Stimulated activated CD4-positive, alpha-beta T cell treated with anti-CD3 and anti-CD28 coated beads, Interleukin-15, amount 100 ng/mL, for 24 hours (primary cell): ENCODE results near the gene SYTL2.

Experiments
- DNase-seq: peaks from one replicate; pipeline ENCODE4 v3.0.0-alpha.2; 2020

Gene SYTL2

DNA sequence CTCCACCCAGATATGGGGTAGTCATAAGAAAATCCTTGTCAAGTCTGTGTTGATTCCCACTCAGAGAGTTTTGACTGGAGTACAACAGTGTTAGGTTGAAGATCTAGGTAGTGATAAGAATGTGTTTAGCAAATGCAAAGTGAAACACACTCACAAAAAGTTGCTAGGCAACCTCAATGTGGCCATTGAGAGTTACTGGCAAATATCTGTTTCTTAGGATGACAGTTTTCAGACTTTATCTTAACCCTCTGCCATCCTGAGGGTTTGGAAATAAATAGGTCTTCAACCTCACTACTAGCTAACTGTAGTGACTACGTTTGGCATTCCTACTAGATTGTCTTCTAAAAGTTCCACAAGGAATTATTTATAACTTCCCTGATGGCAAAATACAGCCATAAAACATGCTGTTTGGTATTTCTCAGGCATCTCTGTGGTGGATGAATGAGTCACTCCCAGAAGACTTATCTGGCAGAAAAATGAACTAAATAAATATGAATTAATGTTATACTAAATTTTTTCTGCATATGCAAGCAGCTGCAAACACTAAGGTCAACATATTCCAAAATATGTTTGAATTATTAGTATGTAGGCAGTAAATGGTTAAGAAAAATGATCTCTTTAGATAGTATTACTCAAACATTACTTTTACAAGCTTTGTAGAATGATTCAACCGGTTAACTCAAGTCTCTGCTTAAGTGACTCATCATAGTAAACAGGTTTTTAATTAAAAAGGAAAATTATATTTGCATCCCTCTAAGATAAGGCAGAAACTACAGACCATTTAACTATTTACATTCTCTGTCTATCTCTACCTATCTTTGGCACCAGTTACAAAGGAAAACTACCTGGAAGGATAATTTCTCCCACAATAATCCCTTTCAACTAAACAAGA is 17.1 kb upstream of the SYTL2 start:
- no peak for DNase-seq

DNA sequence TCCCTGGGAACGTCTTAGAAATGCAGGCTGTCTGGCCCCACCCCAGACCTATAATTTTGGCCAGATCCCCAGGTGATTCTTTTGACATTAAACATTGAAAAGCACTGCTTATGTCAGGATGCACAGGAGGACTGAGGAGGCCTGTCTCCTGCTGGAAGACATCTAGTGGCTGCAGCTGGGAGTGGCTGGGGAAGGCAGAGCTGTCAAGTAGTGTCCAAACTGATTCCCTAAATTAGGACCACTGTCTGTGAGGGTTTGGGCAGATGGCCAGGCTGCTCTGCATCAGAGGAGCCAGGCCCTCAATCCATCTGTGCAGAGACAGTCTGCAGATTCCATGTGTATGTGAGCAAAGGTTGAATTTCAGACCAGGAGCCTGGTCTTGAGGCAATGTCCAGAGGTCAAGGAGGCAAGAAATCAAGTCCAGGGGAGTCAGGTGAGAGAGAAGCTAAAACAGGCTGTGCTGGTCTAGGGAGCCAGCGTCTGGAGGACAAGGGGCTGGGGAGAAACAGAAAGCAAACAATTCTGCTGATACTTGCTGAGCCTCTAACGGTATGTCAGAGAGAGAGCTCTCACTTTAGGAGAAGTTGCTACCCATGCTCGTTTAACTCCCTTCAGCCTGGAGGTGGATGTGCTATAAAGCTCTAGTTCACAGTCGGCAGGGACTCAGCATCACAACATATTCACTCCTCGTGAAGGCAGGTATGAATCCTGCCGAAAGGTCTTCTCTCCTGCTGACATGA is 15.3 kb upstream of the SYTL2 start:
- peak; percentile 40 for DNase-seq

DNA sequence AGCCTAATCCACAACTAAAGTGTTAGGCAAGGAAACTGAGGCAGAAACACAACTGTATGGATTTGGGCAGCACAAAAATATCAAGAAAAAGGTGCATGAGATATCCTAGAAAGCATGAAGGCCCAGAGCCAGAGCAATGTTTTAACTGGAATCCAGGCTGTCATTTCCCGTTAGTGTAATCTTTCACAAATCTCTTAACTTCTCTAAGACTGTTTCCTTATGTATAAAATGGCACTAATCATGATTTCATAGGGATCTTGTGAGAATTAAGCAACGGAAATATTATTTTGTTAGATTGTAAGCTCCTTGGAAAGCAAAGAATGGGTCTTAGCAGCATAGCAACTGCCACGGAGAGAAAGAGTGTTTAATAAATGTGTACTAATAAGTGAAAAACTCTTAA is 14.7 kb upstream of the SYTL2 start:
- no peak for DNase-seq

DNA sequence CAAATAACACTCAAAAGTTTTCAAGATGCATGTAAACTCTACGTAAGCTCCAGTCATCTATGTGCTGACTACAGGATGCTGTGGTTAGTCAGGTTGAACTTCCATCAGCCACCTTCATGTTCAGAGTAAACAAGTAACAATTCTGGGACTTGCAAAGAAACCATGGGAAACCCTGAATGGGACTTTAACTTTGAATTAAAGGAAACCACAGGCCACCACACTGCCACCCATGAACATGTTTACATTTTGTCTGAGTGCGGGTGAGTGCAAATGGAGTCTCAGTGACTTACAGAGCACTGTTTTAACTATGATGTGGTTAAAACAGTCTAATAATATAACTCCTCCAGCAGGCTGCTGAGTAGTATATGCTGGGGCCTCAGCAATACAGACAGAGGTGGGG is 12.9 kb upstream of the SYTL2 start:
- DNase-seq, result peak; percentile 41

DNA sequence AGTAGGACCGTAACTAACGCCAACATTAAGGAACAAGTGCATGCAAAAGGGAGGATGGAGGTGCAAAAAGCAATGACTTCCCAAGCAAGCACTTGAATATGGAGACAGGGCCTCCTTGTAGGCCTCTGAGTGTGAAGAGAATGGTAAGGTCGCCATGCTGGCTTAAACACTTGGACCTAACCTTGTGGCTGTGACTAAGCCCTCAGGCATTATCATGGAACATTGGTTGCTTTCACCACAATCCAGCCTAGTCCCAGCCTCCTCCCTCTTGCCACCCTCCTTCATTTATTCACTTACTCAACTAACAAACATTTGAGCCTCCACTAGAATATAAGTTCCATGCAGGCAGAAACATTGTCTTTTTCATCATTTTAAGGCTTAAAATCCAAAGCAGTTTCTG is 11.9 kb upstream of the SYTL2 start:
- no peak for DNase-seq

DNA sequence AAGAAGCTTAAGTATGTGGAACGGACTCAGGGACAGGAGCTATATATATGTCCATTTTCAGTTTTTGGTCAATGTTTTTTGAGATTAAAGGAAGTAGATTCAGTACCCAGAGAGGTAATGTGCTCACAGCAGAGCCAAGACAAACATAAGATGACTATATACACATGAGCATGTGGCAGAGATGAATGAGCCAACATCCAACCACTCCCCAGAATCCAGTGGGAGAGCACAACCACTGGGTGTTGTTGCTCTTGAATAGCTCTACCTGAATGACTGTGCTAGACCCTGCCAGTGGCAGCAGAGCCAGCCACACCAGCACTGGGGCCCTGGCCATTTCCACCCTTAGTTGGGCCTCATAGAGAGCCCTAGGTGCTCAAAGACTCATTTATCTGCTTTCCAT is 10.7 kb upstream of the SYTL2 start:
- DNase-seq, result no peak

DNA sequence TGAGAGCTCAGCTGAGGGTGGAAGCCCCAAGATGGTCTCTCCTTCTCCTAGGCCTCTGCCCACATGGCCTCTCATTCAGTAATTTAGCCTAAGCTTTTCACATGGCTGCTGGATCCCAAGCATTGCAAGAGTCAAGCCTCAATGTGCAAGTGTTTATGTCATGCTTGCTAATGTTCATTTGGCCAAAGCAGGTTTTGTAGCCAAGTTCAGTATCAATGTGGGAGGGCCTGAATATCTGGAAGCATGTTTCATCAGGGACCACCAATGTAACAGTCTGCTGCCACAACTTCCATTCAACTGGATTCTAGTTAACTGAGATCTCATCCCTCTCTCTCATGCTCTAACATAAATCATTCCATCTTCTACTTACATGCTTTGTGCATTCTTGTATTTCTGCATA is 8.5 kb upstream of the SYTL2 start:
- DNase-seq, result no peak

DNA sequence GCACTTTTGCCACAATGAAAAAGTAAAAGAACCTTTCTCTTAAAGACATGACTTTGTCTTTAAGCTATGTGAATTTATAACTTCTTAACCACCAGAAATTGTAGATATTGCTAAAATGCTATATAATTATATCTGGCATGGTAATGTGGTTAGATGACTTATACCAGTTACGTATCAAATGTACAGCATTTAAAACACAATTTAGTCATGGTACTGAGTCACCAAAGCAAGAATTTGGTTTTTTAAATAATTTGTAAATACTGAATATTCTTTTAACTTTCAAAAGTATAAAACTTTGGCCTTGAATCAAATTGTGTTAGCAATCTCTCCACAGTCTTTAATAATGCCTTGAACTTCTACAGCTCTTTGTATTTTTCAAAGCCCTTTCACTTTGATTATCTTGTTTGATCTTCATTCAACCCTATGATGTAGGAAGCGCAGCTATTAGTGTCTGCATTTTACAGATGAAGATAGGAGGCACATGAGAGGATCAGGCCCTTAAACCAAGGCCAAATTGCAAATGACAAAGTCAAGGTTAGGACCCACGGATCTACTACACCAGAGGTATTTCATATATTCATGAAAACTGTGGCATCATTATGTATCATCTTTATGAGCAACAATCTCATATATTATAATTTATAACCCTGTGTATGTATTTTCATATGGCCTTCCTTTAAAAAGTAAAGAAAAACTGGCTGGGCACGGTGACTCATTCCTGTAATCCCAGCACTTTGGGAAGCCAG is 4.4 kb upstream of the SYTL2 start:
- no peak for DNase-seq

DNA sequence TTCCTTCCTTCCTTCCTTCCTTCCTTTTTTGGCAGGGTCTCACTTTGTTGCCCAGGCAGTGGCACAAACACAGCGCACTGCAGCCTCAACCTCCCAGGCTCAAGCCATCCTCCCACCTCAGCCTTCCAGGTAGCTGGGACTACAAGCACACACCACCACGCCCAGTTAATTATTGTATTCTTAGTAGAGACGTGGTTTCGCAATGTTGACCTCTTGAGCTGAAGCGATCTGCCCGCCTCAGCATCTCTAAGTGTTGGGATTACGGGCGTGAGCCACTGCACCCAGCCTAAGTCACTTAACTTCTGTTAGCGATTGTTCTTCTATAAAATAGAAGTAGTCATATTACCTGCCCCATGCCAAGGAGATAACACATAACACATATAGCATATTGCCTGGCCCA is 2.8 kb upstream of the SYTL2 start:
- DNase-seq, result no peak

DNA sequence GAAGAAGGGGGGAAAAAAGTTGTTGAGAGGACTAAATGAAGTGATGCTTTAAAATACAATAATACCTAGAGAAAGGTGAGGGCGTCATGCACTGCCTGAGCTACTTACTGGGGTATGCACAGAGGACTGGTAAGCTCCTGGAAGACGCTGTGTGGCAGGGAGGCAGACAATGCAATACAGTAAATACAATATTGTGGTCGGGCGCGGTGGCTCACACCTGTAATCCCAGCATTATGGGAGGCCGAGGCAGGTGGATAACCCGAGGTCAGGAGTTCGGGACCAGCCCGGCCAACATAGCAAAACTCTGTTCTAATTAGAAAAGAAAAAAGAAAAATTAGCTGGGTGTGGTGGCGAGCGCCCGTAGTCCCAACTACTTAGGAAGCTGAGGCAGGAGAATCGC is 683 bp upstream of the SYTL2 start:
- DNase-seq, result no peak

DNA sequence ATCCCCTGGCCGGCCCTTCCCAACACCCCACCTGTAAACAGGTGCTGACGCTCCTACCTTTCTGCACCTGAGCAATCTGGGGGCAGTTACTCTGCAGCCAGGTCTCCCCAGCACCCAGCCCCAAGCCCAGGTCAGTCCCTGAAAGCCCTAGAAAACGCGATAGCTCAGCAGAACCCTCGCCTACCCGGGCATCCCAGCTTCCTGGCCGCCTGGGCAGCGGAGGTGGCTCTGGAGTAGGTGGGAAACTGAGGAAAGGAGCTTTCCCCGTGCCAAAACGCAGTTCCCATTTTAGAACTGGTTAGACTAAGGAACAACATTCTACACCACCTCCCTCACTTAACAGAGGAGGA is 445 bp downstream of the SYTL2 start:
- peak; percentile 17 for DNase-seq

DNA sequence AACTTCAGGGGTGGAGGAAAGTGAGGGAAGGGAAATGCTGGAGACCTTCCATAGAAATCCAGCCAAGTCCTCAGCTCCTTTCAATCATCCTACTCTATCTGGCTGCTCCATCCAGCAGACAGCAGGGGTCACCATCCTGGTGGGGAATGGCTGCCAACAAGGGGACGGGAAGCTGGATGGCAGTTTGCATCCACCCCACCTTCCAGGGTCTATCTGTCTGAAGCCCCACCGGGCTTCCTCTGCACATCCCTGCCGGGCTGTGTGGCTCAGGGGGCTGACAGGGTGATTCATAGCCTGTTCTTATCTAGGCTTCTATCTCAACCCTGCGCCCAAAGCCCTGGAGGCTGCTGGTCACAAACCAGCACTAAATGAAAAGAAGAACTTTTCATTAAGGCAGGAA is 1.1 kb downstream of the SYTL2 start:
- peak; percentile 19 for DNase-seq

DNA sequence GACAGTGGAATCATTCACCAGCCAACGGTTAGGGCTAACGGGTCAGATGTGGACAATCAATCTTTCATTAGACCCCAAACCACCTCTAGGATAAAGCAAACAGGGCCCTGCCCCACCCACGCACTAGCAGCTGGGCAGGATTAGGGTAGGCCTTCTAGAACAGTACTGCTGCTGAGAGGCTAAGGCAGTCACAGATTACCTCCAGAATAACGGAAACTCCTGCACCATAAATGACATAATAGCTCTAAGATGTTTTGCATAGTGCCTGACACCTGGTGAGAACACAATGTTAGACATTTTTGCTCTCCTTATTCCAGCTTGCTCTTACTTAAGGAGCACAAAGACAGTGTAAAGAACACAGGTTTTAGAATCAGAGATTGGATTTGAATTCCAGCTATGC is 1.8 kb downstream of the SYTL2 start:
- no peak for DNase-seq

DNA sequence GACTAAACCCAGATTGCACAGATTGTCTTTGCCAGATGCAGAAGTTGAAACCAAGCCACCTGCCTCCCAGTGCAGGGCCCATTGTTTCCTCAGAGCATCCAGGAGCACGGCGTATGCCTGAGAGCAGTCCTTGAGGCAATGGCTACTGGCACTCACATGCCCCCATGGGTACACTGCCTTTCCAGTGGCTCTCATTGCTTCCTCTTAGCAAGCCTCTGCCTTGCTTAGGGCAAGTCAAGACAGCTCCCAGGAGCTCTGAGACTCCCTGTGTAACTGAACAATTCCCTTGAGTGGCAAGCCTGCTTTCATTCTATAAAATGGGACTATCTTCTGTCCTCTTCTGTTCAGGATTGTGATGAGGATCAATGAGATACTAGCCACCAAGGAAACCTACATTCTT is 4.1 kb downstream of the SYTL2 start:
- no peak for DNase-seq

DNA sequence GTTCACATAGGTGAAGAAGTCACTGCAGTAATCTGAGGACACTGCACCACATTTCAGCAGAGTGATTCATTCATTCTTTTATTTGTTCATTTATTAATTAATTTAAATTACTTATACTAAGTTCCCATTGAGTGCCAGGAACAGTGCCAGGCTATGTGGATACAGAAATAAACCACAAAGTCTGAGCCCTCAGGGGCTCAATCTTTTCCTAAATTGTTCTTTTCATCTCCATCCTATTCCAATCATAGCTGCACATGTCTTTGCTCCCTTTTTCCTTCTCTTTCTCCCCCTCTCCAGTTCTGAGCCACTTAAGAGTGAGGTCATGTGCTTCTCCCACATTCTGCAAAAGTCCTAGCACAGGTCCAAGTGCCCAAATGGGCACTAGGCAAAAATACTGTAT is 4.9 kb downstream of the SYTL2 start:
- no peak for DNase-seq

DNA sequence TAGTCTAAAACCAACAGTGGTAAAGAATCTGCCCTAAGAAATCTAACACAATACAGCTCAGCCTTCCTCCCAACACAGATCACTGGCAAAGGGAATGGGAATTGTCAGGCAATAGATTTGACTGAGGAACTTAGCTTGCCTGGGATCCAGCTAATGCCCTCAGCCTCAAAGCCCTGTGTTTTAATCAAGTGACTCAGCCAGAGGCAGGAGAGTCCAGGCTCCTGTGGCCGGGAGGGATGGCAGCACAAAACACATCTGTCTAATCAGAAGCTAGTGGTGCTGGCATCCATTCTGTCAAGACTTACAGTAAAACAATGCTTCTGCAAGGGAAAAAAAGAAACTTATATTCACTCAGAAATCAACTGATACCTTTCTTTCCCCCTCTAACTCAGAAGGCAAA is 5.6 kb downstream of the SYTL2 start:
- no peak for DNase-seq

DNA sequence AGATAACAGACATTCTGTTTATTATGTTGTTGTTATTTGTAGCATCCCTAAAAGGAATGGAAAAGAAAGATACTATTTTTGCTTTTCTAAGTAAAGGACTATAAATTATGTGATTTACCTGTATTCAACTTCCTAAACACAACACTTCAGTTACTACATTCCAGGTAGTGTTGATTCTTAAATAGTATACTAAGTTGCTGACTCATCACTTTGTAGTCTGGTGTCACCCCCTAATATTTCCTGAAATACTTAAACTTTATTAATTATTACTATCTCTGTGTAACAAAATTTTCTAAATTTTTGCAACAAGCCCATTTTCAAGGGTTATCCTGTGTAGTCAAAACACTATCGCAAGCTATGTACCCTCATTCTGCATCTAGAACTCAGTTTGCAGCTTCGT is 7.0 kb downstream of the SYTL2 start:
- no peak for DNase-seq

DNA sequence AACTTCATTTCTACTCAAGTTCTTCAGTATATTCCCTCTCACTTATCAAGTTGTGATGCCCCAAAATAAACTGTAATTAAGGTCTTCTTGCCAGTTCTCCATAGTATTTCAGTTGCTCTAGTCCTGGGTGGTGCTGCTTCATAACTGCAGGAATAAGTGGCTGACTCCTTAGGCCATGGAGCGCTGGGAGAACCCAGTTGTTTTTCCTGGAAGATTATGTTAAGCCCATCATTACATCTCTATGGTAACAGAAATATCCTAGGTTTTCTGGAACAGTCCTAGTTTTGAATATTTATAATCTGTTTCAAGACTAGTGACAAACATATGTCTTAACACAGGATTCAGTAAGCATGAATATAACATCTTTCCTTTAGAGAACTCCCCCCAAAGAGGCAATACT is 7.6 kb downstream of the SYTL2 start:
- DNase-seq, result no peak

DNA sequence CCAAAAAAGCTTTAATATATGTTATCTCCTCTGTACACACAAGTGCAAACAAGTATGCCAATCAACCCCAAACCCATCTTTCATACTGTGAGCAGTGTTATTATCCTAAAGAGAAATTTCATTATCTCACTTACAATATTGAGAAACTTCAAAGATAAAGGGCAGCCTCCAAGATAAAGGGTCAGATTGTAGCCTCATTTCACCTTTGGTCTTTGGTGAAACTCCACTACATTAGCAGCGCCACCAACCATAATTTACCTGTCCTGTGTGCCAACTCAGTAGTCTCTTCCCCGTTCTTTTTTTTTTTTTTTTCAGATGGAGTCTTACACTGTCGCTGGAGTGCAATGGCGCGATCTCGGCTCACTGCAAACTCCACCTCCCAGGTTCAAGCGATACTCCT is 9.4 kb downstream of the SYTL2 start:
- DNase-seq, result no peak

DNA sequence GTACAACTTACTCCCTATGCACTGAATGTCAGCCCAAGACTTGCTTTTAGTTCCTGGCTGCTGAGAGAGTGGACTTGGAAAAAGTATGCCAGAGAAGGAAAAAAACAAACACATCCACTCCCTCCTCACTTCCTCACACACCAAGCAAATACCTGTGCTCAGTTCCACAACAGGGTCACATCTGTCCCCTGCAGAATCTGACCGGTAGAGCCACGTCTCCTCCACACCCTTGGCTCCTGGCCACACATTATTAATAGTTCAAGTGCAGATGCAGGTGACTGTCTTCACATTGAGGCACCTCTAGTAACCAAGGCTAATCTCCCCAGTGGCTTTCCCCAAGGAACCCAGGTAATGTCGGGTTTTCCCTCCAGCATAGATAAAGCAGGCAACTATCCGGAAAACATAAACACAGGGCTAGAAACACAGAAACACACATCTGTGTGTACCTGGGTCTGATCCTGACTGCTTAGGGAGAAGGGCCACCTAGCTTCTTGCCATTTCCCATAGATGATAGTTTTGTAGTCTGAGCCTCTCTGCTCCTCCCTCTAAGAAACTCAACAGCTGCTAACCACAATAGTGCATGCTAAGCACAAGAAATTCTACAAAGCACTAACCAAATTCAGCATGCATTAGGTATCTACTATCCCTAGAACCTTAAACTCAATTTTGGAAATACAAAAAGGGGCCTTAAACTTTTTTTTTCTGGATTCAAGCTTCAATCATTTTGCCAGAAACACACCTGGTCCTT is 10.2 kb downstream of the SYTL2 start:
- DNase-seq, result no peak

DNA sequence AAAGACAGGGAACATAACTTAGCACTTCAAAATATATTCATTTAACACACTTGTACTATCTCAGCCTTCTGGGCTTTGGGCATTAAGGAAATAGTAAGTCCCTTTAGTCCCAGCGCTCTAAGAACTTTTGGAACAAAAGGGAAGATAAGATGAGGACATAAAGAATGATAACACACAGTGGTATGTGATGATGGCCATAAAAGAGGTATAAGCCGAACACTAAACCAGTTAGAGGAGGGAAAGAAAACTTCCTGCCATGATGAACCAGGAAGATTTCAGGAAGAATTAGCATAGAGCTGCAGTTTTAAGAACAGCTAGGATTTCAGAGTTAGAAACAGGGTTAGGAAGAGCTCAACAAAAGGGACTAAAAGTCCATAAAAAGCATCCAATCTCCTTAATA is 11.8 kb downstream of the SYTL2 start:
- no peak for DNase-seq

DNA sequence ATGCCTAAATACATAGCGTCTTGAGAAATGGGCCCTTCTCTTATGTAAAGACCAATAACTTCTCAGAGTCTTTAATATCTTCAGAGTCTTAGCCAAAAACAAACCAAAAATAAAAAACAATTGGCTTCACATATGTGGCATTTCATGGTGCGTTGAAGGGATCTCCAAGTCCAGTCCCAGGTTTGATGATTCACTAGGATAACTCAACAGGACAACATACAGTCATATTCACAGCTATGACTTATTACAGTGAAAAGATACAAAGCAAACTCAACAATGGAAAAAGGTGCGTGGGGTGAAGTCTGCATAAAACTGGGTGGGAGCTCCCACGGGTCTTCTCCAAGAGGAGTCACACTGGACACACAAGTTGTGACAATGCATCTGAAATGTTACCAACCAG is 12.6 kb downstream of the SYTL2 start:
- DNase-seq, result no peak
